HUDEP-2 (cell line): Measurements from ENCODE around the gene HOXD11.

Experiments
- DNase-seq, 76 experiments: peaks; one replicate each; lab custom pipeline; 2025; ENCODE audit not compliant: unreplicated experiment in 76 of 76; lab: John Stamatoyannopoulos, UW

HOXD11 gene

DNA sequence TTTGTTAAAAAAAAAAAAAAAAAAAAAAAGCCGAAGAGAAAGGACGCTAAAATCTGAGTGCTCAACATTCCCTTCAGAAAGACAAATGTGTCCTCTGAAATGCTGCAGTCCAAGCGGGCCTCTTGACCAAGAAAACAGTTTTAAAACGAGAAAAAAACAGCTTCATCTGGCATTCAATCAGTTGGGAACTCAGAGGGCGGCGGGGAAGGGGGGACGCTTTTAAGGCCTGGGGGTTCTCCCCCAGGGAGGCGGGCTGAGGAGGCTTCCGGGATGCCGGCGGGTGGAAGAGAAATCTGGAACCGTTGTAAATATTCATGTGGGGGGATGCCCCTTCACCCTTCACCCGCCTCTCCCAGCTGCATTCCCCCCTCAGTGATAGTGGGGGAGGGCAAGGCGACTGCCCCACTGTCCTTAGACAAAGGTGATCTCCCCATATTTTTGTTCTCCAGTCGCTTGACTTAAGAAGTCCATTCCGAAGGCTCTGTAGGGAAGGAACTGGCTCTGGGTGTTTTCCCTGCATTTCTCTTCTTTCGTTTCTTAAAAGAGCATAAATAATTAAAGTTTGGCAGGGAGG lies 3.3 kb upstream of the HOXD11 start:
- DNase-seq, result no peak

DNA sequence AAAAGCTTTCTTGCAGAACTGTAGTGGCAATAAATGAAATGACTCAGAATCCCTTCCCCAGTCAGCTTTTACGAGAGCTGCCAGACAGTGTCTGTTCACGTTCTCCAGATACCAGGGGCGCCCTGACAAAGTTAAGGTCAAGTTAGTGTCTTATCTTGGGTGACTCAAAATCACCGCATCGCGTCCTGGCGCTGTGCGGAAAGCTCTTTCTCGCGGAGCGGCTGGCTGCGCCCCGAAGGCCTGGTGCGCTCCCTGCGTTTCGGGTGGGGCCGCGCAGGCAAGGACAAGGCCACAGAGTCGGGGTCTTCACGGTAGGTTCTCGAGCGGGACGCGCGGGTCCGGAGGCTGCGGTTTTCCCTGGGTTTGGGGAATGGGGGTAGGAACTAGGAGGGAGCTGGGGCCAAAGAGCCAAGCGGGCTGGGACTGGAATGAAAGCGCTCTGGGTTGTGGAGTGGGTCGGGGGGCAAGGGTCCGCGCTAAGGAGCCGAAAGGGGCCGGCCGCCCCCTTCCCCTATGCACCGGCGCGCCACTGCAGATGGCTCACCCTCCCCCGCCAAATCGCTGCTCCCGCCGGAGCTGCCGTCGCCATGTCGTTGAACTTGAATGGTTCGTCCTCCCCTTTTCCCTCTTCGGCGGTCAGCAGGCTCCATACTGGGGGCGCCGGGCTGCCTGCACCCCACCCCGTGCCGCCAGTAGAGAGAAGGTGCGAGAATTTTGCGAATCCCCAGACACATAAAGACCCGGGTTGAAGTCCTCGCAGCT lies 2.6 kb upstream of the HOXD11 start:
- peak in 12 of 76 experiments; percentile 6 to 48 (median 14) for DNase-seq

DNA sequence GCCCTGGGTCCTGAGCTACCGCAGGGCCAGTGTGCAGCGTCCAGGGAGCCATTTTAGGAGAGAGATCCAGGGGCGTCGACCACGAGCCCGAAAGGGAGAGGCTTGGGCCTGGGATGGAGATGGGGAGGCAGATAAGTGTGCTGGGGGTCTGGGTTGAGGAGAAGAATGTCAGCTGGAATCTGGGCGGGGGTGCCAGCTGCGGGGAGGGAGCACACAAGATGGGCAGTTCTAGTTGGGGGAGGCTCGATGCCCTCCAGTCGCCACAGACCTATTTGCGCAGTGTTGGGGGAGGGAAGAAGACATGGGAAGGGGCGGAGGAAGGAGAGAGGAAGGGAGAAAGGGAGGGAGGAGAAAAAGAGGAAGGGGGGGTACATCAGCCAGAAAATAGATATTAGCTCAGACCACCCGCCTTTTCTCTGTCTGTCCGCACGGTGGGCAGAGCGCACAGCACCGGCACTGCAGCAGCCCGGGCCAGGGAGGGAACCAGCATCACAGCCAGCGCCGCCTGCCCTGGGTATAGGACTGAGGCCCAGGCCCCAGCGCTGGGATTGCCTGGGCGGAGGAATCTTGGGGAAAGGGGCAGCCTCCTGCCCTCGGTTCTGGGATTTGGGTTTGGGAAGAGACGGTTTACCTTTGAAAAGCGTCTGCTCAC lies 1.9 kb upstream of the HOXD11 start:
- DNase-seq, result no peak

DNA sequence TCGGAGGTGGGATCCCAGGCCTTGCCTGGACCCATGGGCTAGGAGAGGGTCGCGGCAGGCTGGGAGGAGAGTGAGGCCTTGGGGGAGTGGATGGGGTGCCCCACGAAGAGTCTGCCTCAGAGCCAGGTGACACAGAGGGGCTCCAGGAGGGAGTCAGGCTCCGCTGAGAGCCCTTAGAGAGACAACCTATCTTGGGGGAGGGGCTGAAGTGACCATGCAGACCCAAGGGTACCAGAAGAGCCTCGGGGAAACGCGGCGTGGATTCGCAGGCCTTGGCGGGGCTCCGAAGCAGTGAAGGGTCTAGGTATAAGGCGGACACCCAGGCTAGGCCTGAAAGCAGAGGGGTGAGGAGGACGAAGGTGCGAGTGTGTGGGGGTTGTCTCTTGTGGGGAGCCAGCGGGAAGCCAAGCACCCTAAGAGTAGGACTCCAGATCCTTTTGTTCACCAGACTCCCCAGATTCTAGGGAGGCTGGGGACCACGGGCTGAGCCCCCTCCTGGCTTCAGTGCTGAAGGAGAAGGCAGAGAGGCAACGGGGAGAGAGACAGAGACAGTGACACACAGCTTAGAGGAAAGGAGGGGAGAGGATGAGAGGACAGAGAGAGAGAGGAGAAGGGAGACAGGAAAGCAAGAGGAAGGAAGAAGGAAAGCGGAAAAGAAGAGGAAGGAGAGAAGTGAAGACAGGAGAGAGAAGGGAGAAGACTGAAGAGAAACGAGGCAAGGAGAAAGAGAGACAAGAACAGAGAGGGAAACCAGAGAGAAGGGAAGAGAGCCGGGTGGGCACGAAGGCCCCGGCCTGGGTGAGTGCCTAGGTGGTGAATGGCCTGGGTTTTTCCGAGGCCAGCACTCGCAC lies 1.1 kb upstream of the HOXD11 start:
- no peak for DNase-seq

DNA sequence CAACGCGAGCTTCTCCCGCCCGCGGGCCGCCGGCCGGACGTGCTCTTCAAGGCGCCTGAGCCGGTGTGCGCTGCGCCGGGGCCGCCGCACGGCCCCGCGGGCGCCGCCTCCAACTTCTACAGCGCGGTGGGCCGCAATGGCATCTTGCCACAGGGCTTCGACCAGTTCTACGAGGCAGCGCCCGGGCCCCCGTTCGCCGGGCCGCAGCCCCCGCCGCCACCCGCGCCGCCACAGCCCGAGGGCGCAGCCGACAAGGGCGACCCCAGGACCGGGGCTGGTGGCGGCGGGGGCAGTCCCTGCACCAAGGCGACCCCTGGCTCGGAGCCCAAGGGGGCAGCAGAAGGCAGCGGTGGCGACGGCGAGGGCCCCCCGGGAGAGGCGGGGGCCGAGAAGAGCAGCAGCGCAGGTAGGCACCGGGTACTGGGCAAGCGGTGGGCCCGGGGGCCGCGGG lies 676 bp downstream of the HOXD11 start:
- DNase-seq, result no peak

DNA sequence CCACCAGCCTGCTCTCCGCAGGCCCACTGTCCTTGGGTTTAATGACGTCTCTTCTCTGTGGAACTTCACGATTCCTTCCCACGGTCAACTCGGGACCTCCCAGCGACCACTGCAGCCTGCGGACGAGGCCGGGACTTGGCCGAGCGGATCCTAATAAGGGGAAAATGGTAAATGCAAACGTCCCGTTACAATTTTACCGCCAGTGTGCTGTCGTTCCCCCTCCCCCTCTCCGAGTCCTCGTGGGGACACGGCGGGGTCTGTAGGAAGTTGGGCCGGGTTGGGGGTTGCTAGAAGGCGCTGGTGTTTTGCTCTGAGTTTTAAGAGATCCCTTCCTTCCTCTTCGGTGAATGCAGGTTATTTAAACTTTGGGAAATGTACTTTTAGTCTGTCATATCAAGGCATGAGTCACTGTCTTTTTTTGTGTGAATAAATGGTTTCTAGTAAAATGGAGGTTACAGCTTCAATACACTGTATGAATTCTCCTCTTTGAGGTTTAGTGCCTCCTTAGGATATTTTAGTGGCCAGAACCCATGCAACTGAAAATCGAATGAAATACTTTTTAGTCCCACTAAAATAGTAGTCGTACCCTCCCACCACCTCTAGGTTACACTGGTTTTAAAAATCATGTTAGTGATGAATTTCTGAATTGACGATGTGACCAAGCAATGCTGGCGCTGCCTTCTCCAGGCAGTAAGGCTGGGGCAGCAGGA lies 2.3 kb downstream of the HOXD11 start:
- no peak for DNase-seq

DNA sequence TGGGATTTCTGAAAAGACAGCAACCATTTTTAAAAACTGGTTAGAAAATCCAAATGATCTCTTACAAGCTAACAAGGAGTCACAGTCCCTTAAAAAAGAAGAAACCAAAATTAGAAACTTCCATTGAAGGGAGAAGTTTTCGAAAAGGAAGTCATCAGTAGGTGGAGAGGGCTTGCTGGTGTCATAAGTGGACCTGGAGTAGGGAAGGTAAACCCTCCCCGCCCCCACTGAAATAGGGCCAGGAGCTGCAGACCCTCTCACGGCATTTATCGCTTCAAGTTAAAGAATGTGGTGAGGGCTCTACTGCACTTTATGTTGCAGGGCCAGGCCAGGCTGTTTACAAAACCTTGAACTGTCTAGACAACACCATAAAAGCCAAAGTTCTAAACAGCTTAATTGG lies 2.9 kb downstream of the HOXD11 start:
- no peak for DNase-seq

DNA sequence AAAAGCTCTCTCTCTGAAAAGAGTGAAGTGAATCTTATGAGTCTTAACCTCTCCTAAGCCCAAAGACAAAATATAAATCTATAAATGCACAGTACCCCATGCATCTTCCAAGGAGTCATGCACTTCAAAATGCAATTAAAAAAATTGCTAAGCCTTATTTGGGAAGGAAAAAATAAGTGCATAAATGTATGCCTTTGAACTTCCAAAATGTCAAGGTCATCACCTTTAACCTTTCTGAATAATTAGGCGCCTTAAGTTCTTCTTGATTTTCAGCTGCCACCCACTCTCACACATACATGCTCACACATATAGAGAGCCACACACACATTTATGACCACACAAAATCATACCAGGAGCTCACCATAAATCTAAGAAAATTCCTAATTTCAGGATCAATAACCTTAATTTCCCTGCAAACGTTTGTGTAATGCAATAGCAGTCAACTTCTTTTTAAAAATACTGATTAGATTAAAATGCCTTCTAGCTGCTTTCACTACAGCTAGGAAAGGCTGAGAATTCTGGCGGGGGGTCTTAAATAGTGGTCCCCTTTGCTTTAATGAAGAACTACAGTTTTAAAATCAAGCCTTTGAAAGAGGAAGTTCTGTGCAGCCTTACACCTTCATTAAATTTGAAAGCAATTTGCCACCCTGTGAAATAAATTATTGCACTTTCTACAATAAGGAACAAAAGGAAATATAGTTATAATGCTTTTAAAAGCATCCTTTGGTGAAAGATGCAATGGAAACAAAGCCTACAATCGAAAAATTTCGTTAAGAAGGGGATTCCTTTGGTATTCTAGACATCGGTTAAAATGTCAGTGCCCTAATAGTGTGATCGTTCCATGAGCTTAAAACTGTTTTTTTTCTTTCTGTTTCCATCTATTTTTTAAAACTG lies 3.6 kb downstream of the HOXD11 start:
- no peak for DNase-seq

DNA sequence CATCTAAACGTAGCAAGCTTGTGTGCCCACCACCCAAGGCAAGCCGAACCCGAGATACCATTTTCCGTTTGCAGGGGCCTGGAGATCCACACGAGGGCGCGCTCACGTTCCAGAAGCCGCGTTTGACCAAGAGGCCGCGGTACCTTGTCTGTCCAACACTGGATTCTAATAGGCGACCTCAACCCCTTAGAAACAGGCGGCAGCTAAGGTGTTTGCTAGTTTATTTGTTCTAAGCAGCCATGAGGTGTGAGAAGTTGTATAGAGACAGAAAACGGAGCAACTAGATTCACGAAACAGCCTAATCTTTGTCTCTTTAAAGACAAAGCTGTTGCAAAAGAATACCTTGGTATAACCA lies 4.2 kb downstream of the HOXD11 start:
- DNase-seq, result peak in 39 of 76 experiments; percentile 7 to 60 (median 22)

DNA sequence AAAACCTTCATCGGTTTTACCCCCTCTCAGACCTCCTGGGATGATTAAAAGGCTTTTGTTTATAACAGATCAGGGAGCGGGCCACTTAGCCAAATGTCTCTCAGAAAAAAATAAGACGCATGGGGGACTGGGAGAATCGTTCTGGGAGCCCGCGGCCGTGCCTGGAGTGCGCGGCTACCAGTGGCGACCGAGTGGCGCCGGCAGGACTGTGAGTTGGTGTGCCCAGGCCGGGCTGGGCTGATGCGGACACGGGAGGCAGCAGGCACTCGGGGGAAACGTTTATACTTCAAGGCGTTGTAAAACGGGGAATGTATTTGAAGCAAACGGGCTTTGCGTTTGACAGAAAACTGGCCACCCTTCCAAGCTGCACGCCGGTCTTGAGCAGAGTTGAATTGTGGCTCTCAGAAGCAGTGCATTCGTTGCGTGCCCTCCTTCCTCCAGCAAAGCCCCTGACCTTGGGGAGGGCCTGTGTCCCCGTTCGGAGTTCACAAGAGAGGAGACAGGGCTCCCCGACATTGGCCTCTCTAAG lies 4.8 kb downstream of the HOXD11 start:
- DNase-seq, result no peak

DNA sequence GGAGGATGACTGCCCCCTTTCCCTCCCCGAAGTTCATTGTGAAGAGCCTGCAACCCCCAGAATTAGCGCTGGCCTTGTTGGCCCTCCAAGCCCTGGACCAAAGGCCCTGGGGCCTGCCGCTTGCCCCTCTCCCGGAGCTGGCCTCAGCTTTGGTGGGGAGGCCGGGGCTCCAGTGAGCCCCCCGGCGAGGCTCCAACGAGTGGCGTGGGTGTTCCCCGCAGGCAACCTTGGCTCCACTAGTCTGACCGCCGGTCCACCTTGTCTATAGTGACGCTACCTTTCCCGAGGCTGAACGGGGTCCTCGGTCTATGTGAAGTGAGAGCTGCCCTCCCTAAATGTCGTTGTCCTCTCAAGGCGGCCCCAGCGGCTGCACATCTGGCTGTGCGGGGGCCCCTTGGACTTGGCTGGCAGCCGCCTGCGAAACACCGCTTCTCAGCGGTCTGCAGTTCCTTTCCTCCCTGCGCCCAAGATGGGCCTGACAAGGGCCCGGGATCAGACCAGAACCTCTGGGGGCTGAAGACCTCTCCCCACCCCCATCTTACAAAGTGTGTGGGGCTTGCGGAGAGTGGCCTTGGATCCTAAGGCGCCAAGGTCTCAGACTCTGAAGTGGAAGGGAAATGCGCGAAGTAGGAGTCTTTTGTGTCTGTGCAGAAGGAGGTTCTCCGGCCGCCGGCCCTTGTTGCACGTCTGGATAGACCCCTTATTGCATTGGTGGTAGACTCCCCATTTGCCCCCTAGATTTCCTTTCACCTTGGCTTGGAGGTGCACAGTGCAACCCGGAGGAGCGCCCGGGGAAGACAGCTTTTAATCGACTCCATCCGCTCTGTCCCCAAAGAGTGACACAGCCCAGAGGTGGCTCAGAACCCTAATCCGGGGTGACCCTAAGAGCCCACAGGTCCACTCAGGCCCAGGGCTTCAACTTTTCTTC lies 5.6 kb downstream of the HOXD11 start:
- no peak for DNase-seq

DNA sequence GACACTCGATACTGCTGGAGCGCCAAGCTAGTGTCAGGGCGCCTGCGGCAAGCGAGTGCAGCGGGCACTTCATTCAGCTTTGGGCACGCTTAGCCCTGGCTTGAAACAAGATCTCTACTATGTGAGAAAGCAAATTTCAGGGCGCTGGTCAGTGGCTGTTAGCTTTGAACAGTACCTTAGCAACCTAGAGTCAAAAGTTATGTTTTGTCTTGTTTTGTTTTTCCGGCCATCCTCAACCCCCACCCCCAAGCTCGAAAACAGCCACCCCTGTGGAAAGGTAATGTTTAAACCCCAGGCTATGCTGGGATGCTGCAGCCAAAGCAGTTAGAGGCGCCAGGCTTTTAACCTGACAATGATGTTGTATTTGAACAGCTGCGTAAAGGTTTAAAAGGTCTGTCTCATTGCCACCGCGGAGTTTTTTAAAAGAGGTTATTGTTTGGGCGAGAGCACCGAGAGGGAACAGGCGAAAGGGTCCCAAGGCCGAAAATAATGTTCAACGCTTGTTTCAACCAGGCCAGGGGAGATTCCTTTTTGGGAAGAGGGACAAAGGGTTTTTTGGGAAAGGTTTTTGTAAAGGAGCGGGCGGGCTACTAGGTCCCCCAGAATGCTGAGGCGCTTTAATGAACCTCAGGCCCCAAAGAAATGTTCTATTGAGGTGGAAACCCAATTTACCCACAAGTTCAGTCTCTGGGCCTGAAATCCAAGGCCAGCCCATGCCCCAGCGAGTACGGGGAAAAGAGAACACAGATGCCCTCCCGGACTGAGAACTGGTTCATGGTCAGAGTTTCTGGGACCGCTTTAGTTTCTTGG lies 7.2 kb downstream of the HOXD11 start:
- no peak for DNase-seq

DNA sequence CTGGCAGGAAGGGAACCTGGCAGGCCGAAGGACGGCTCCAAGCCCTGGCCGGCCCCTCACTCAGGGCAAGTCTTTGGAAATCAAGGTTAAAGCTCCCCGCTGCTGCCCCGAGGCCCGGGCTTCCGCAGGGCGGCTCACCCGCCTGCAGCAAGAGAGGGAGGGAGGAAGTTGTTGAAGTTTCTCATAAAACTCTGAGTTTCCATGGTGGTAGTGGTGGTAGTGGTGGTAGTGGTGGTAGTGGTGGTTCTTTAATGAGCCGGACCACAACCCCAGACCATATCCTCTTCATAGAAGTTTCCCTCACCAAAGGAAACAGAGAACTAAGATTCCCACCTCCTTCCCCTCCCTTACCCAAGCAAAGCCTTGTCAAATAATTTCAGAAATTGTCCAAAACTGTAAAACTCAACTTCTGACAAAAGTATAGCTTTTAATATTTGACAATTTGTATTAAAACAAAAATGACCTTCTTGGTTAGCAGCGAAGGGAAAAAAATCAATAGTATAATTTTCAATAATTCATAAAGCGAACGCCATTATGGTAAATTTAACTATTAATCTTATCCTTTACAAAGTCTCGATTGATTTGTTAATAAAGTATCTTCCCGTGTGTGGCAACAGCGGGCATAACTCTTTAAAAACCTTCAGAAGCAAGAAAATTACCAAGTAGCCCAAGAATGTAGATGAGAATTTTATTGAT lies 8.0 kb downstream of the HOXD11 start:
- DNase-seq, result no peak

DNA sequence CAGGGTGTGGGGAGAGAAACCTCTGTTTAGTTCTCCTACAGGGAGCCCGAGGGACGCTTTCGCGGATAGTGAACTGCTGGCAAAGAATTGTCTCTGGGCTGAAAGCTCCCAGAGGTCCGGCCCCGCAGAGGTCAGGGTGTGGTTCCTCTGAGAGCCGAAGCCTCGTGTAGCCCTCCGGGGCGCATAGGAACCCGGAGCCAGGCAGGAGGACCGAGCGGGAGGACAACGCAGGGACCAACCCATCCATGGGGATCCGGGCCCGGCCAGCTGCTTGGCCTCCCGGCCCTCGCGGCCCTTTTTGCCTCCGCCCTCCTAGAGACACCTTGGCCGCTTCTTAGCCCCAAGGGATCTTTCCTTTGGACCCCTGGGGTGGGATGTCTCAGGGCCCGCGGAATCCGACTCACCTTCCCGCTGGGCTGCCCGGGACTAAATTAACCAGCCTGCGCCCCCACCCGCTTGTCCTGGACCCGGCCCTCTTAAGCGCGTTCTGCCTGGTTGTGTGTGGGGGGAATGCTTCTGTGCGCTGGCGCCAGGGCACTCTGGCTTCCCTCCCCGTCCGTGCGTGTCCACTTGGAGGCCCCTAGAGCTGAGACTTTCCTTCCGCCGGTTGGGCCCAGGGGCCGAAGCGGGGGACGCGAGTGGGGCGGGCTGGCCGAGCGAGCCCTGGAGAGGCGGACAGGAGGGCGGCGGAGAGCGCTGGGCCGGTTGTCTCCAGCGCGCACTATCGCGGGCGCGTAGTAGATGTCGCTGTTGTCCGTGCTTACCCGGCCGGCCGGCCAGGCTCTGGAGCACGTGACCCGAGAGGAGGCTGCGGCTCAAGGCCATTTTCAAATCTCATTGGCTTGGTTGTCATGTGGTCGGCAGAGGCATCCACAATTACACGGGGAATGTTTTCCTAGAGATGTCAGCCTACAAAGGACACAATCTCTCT lies 9.1 kb downstream of the HOXD11 start, which contains the start of gene HOXD10:
Gene HOXD10 (plus strand): TSS at position 896 of the 931 bp plus-strand sequence. CDS start 56 bp downstream, outside the sequence.
- no peak for DNase-seq

DNA sequence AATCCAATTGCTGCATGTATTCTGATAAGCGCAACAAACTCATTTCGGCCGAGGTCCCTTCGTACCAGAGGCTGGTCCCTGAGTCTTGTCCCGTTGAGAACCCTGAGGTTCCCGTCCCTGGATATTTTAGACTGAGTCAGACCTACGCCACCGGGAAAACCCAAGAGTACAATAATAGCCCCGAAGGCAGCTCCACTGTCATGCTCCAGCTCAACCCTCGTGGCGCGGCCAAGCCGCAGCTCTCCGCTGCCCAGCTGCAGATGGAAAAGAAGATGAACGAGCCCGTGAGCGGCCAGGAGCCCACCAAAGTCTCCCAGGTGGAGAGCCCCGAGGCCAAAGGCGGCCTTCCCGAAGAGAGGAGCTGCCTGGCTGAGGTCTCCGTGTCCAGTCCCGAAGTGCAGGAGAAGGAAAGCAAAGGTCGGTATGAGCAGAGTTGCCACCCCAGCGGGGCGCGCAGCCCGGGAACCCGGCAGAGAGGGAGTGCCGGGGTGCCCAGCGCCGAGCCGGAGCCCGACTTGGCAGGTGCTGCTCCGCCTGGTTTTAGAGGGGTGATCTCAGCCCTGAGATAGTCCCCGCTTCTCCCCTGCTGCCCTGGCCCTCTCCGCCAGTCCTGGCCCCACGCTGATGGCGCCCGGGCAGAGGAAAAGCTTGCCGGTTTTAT lies 10.2 kb downstream of the HOXD11 start:
- DNase-seq, result no peak
